H9 (cell line): ENCODE measurements around the gene RET. TPM values are rescaled to one million over a fixed set of nuclear protein-coding genes. Genes with fewer than 3 reads are reported as not detected.
"Not testable (repeated sequence)": the region's sequence is repeated elsewhere in the genome, so short reads cannot be mapped to it uniquely, and the experiment has no call there.

Experiments used
- DNase-seq: peaks from one replicate; pipeline ENCODE4 v3.0.0-alpha.2; 2017
- H2AFZ ChIP-seq: one replicate; pipeline ENCODE4 v1.6.1; 2013; ENCODE audit warnings: mild to moderate bottlenecking, low read length, control low read depth, moderate library complexity
- H2AK5ac ChIP-seq: 2 replicates; pipeline ENCODE4 v1.6.1; 2013; ENCODE audit warnings: low read length, control low read depth, mixed read lengths; ENCODE audit not compliant: insufficient read length
- H2BK120ac ChIP-seq: one replicate; pipeline ENCODE4 v1.6.1; 2013; ENCODE audit warnings: low read depth, mild to moderate bottlenecking, low read length, control low read depth, inconsistent platforms; ENCODE audit not compliant: poor library complexity, severe bottlenecking
- H2BK12ac ChIP-seq: 2 replicates; pipeline ENCODE4 v1.6.1; 2013; ENCODE audit warnings: low read length, control low read depth, mixed read lengths, low read depth; ENCODE audit not compliant: insufficient read length
- H2BK15ac ChIP-seq: 2 replicates; pipeline ENCODE4 v1.6.1; 2013; ENCODE audit warnings: low read depth, low read length, control low read depth
- H2BK20ac ChIP-seq: one replicate; pipeline ENCODE4 v1.6.1; 2013; ENCODE audit warnings: low read depth, mild to moderate bottlenecking, low read length, control low read depth, inconsistent platforms; ENCODE audit not compliant: poor library complexity, severe bottlenecking
- H2BK5ac ChIP-seq: 2 replicates; pipeline ENCODE4 v1.6.1; 2013; ENCODE audit warnings: low read length, control low read depth, mixed read lengths; ENCODE audit not compliant: insufficient read length
- H3K14ac ChIP-seq: 2 replicates; pipeline ENCODE4 v1.6.1; 2013; ENCODE audit warnings: low read length, control low read depth; ENCODE audit not compliant: insufficient read depth
- H3K18ac ChIP-seq: 2 replicates; pipeline ENCODE4 v1.6.1; 2013; ENCODE audit warnings: low read depth, mild to moderate bottlenecking, mixed read lengths, low read length, control low read depth; ENCODE audit not compliant: insufficient read length
- H3K23ac ChIP-seq: 2 replicates; pipeline ENCODE4 v1.6.1; 2013; ENCODE audit warnings: low read length, control low read depth, mixed read lengths, low read depth; ENCODE audit not compliant: insufficient read length
- H3K23me2 ChIP-seq: 2 replicates; pipeline ENCODE4 v1.6.1; 2013; ENCODE audit warnings: low read depth, mild to moderate bottlenecking, mixed read lengths, low read length, control low read depth; ENCODE audit not compliant: insufficient read length, poor library complexity, severe bottlenecking
- H3K27ac ChIP-seq: 2 replicates; pipeline ENCODE4 v1.5.1; 2013; ENCODE audit warnings: low read length, control low read depth, mixed read lengths, low read depth; ENCODE audit not compliant: insufficient read length
- H3K27me3 ChIP-seq: 2 replicates; pipeline ENCODE4 v1.6.1; 2013; ENCODE audit warnings: low read length, control low read depth, inconsistent platforms; ENCODE audit not compliant: insufficient read depth
- H3K4ac ChIP-seq: 2 replicates; pipeline ENCODE4 v1.6.1; 2013; ENCODE audit warnings: low read depth, mild to moderate bottlenecking, control low read depth, inconsistent platforms, low read length, moderate library complexity
- H3K4me1 ChIP-seq: 2 replicates; pipeline ENCODE4 v1.6.1; 2013; ENCODE audit warnings: low read length, control low read depth, inconsistent platforms; ENCODE audit not compliant: insufficient read depth
- H3K4me2 ChIP-seq: 2 replicates; pipeline ENCODE4 v1.6.1; 2013; ENCODE audit warnings: low read length, control low read depth, mixed read lengths; ENCODE audit not compliant: insufficient read length, insufficient read depth
- H3K56ac ChIP-seq: 2 replicates; pipeline ENCODE4 v1.6.1; 2013; ENCODE audit warnings: low read depth, mild to moderate bottlenecking, mixed read lengths, low read length, control low read depth; ENCODE audit not compliant: insufficient read length
- H3K79me1 ChIP-seq: 2 replicates; pipeline ENCODE4 v1.6.1; 2013; ENCODE audit warnings: low read depth, mild to moderate bottlenecking, moderate library complexity, low read length, control low read depth, inconsistent platforms; ENCODE audit not compliant: insufficient read depth, poor library complexity, severe bottlenecking
- H3K79me2 ChIP-seq: 2 replicates; pipeline ENCODE4 v1.6.1; 2013; ENCODE audit warnings: low read length, control low read depth, inconsistent platforms; ENCODE audit not compliant: insufficient read depth
- H3K9ac ChIP-seq: 2 replicates; pipeline ENCODE4 v1.6.1; 2013; ENCODE audit warnings: low read length, control low read depth, mixed read lengths; ENCODE audit not compliant: insufficient read length; ENCODE audit errors: extremely low read depth
- H3K9me3 ChIP-seq: one replicate; pipeline ENCODE4 v1.6.1; 2013; ENCODE audit warnings: low read depth, low read length, inconsistent platforms; ENCODE audit not compliant: control insufficient read depth
- H3T11ph ChIP-seq: one replicate; pipeline ENCODE4 v1.6.1; 2013; ENCODE audit warnings: mild to moderate bottlenecking, low read length, control low read depth, inconsistent platforms
- H4K20me1 ChIP-seq: one replicate; pipeline ENCODE4 v1.6.1; 2013; ENCODE audit not compliant: control insufficient read depth, insufficient read length, insufficient read depth
- H4K5ac ChIP-seq: 2 replicates; pipeline ENCODE4 v1.6.1; 2013; ENCODE audit warnings: low read depth, mild to moderate bottlenecking, mixed read lengths, low read length, control low read depth; ENCODE audit not compliant: insufficient read length
- H4K8ac ChIP-seq: replicated peaks from 2 replicates; pipeline ENCODE4 v1.6.1; 2013; ENCODE audit warnings: low read length, control low read depth, mixed read lengths, low read depth; ENCODE audit not compliant: insufficient read length
- H4K91ac ChIP-seq: 2 replicates; pipeline ENCODE4 v1.6.1; 2013; ENCODE audit warnings: low read depth, mild to moderate bottlenecking, moderate library complexity, mixed read lengths, low read length, control low read depth; ENCODE audit not compliant: insufficient read length
- H3K27ac Mint-ChIP-seq, 3 experiments: 2 replicates in 2 of 3; 3 replicates in 1 of 3; pipeline ENCODE4 v1.8.0; 2020 to 2021; ENCODE audit warnings: mixed read lengths in 3 of 3, mild to moderate bottlenecking in 1 of 3, moderate library complexity in 1 of 3
- H3K27me3 Mint-ChIP-seq: 2 replicates; pipeline ENCODE4 v1.8.0; 2021; ENCODE audit warnings: low read depth, mild to moderate bottlenecking, moderate library complexity, mixed read lengths
- H3K36me3 Mint-ChIP-seq, 3 experiments: 2 replicates in 2 of 3; 3 replicates in 1 of 3; pipeline ENCODE4 v1.8.0; 2020 to 2021; ENCODE audit warnings: low read depth in 3 of 3, mixed read lengths in 3 of 3; ENCODE audit not compliant: insufficient read depth in 1 of 3
- H3K4me1 Mint-ChIP-seq, 2 experiments: 2 replicates each; pipeline ENCODE4 v1.8.0; 2020; ENCODE audit warnings: mixed read lengths in 2 of 2
- H3K4me3 Mint-ChIP-seq, 2 experiments: 2 replicates in 1 of 2; 3 replicates in 1 of 2; pipeline ENCODE4 v1.8.0; 2020 to 2021; ENCODE audit warnings: mild to moderate bottlenecking in 2 of 2, mixed read lengths in 2 of 2, moderate library complexity in 1 of 2
- H3K9me3 Mint-ChIP-seq, 2 experiments: 2 replicates in 1 of 2; 3 replicates in 1 of 2; pipeline ENCODE4 v1.8.0; 2020; ENCODE audit warnings: mild to moderate bottlenecking in 2 of 2, mixed read lengths in 2 of 2, moderate library complexity in 1 of 2
- CTCF ChIP-seq: fragments of 200-600 bp; sonication (generic); conservative IDR thresholded peaks from 3 replicates; pipeline ENCODE4 v1.8.0; 2021; ENCODE audit warnings: antibody characterized with exemption, mild to moderate bottlenecking
- WGBS: extraction: QIAGEN DNeasy Blood & Tissue Kit; methylation state at CpG from one replicate; pipeline ENCODE4 v1.1.7; 2013; ENCODE audit warnings: missing lambda C conversion rate, low lambda C conversion rate, mixed read lengths; ENCODE audit not compliant: insufficient read length; ENCODE audit errors: extremely low coverage; 5-methylcytosine and 5-hydroxymethylcytosine counted together
- total RNA-seq: library from RNA; stranded (reverse); gene quantifications from 2 replicates; pipeline ENCODE4 v1.2.1, GENCODE V29; 2021

The RET gene
- total RNA-seq, 1 experiment from 2014 or later: 12.2 TPM

GRCh38 chr10:43094085-43094484 is 17.2 kb downstream of the RET start:
- WGBS: no CpG with 5 or more reads among the region's 9 CpGs
- no peak overlapping the region for H3K18ac ChIP-seq
- no peak overlapping the region for H3K4ac ChIP-seq
- no peak overlapping the region for H2BK15ac ChIP-seq
- H4K5ac ChIP-seq: no peak overlapping the region
- H3K14ac ChIP-seq: no peak overlapping the region
- no peaks in the 10 kb centered on the region for H3K23me2 ChIP-seq
- no peak for DNase-seq
- H4K20me1 ChIP-seq: no peaks in the 10 kb centered on the region
- H2AFZ ChIP-seq: no peak overlapping the region
- no peaks in the 10 kb centered on the region for H3K79me2 ChIP-seq
- peaks cover 9 to 23% of the 10 kb centered on the region in 2 experiments for H3K4me1 Mint-ChIP-seq
- H3K36me3 Mint-ChIP-seq: no peaks in the 10 kb centered on the region
- no peak overlapping the region for H3K27ac ChIP-seq
- H3K27ac Mint-ChIP-seq: no peak overlapping the region
- H3K56ac ChIP-seq: no peak overlapping the region
- no peak overlapping the region for H2AK5ac ChIP-seq
- no peak overlapping the region for H3T11ph ChIP-seq
- H4K91ac ChIP-seq: no peak overlapping the region
- no peak overlapping the region for H2BK5ac ChIP-seq
- no peaks in the 10 kb centered on the region for H3K9me3 ChIP-seq
- TF ChIP-seq CTCF: no peak
- H3K27me3 ChIP-seq: no peaks in the 10 kb centered on the region
- H3K4me2 ChIP-seq: no peak overlapping the region
- H3K79me1 ChIP-seq: no peaks in the 10 kb centered on the region
- no peaks in the 10 kb centered on the region; the same call in 1 of the 2 replicates for H3K27me3 Mint-ChIP-seq
- H3K4me3 Mint-ChIP-seq: no peak overlapping the region
- H3K9ac ChIP-seq: no peak overlapping the region
- H2BK20ac ChIP-seq: no peak overlapping the region
- no peak overlapping the region for H3K23ac ChIP-seq
- no peaks in the 10 kb centered on the region for H3K9me3 Mint-ChIP-seq
- H4K8ac ChIP-seq: no peak overlapping the region
- no peak overlapping the region for H2BK12ac ChIP-seq
- H2BK120ac ChIP-seq: no peak overlapping the region
- no peaks in the 10 kb centered on the region for H3K4me1 ChIP-seq

GRCh38 chr10:43099339-43099738 is 22.5 kb downstream of the RET start:
- H3K4me1 Mint-ChIP-seq, H2BK15ac ChIP-seq, H3K27me3 ChIP-seq, H3K9ac ChIP-seq, DNase-seq, H3K9me3 ChIP-seq, H3K79me2 ChIP-seq, H2BK120ac ChIP-seq, H3K4me2 ChIP-seq, H2BK5ac ChIP-seq, H3K14ac ChIP-seq, H3K79me1 ChIP-seq, H4K5ac ChIP-seq, H3K23me2 ChIP-seq, H3K23ac ChIP-seq, H3K9me3 Mint-ChIP-seq, H2BK12ac ChIP-seq, H4K20me1 ChIP-seq, H2AK5ac ChIP-seq, H3K56ac ChIP-seq, H3K4me3 Mint-ChIP-seq, H2AFZ ChIP-seq, H3K4me1 ChIP-seq, H3T11ph ChIP-seq, H4K91ac ChIP-seq, H3K36me3 Mint-ChIP-seq, H3K27ac Mint-ChIP-seq, H4K8ac ChIP-seq, H2BK20ac ChIP-seq, H3K18ac ChIP-seq, H3K4ac ChIP-seq, H3K27ac ChIP-seq: not testable (repeated sequence)
- no CpG with 5 or more reads among the region's 6 CpGs for WGBS
- H3K27me3 Mint-ChIP-seq: peaks cover 23% of the 10 kb centered on the region
